Naive B cell (primary cell): Measurements from ENCODE around the gene JUND. TPM values are rescaled to one million over a fixed set of nuclear protein-coding genes. Genes with fewer than 3 reads are reported as not detected.
A peak's percentile ranks its signal among the peaks of the same experiment; 100 is the strongest.

ENCODE experiments used
- ATAC-seq, 2 donors: fragments of 150-1000 bp; cut with Tn5 transposase; 2 replicates each; pipeline ENCODE4 v1.10.0; 2021; ENCODE audit warnings: low read depth in 2 of 2, mild to moderate bottlenecking in 2 of 2, moderate library complexity in 2 of 2
- DNase-seq: peaks from one replicate; pipeline ENCODE4 v3.0.0; 2022
- H3K27ac Mint-ChIP-seq, 6 donors: one replicate each; pipeline ENCODE4 v1.8.0; 2020 to 2022; ENCODE audit warnings: mild to moderate bottlenecking in 6 of 6, mixed read lengths in 6 of 6, moderate library complexity in 5 of 6, inconsistent platforms in 2 of 6
- H3K27me3 Mint-ChIP-seq, 3 donors: one replicate each; pipeline ENCODE4 v1.8.0; 2021 to 2022; ENCODE audit warnings: mixed read lengths in 3 of 3, mild to moderate bottlenecking in 1 of 3
- H3K36me3 Mint-ChIP-seq, 2 donors: one replicate each; pipeline ENCODE4 v1.8.0; 2020 to 2022; ENCODE audit warnings: mixed read lengths in 2 of 2, inconsistent platforms in 1 of 2, mild to moderate bottlenecking in 1 of 2
- H3K4me1 Mint-ChIP-seq, 3 donors: one replicate each; pipeline ENCODE4 v1.8.0; 2020 to 2022; ENCODE audit warnings: mixed read lengths in 3 of 3, inconsistent platforms in 1 of 3, mild to moderate bottlenecking in 1 of 3, moderate library complexity in 1 of 3
- H3K4me3 Mint-ChIP-seq, 8 donors: one replicate each; pipeline ENCODE4 v1.8.0; 2020 to 2022; ENCODE audit warnings: mild to moderate bottlenecking in 8 of 8, mixed read lengths in 8 of 8, moderate library complexity in 8 of 8, inconsistent platforms in 2 of 8
- H3K9me3 Mint-ChIP-seq, 7 donors: one replicate each; pipeline ENCODE4 v1.8.0; 2020 to 2022; ENCODE audit warnings: mixed read lengths in 7 of 7, mild to moderate bottlenecking in 5 of 7, inconsistent platforms in 2 of 7, moderate library complexity in 1 of 7
- polyA plus RNA-seq, 6 donors: library from polyadenylated mRNA; unstranded; fragments of 300-500 nt; fragmentation: Illumina TruSeq; gene quantifications; one replicate each; pipeline ENCODE4 v1.2.3, GENCODE V29; 2021; ENCODE audit warnings: low read depth in 6 of 6

JUND gene
- polyA plus RNA-seq, 6 donors from 2014 or later, result 46.5 to 325 (median 154) TPM

DNA sequence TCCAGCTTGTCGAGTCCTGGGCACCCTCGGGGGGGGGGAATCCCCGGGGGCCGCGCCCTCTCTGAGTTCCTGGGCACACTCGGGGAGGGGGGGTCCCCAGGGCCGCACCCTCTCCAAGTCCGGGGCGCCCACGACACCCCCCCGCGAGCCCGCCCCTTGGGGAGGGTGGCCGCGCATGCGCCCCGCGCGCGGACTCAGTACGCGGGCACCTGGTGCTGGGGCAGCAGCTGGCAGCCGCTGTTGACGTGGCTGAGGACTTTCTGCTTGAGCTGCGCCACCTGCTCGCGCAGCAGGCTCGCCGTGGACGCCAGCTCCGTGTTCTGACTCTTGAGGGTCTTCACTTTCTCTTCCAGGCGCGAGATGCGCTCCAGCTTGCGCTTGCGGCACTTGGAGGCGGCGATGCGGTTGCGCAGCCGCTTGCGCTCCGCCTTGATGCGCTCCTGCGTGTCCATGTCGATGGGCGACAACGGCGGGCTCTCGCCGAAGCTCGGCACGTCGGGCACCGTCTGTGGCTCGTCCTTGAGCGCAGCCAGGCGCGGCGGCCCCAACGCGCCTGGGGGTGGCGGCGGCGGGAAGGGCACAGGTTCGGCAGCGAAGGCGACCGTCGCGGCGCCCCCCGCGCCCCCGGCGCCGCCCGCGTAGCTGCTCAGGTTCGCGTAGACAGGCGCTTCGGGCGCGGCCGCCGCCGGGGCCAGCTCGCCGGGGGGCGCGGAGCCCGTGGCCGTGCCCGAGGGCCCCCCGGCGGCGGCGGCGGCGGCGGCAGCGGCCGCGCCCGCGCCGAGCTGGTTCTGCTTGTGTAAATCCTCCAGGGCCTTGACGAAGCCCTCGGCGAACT lies 958 bp downstream of the JUND start:
- Mint-ChIP-seq H3K36me3 (peaks cover 9 to 18% of the 10 kb centered on the region in 2 donors), H3K27ac (peak overlapping the region; percentile 98 to 100 (median 100)), H3K27me3 (peaks cover 0 to 9% (median 7%) of the 10 kb centered on the region in 3 donors), H3K4me1 (peaks cover 50 to 64% (median 58%) of the 10 kb centered on the region in 3 donors), H3K9me3 (peaks cover 0 to 2% (median 0%) of the 10 kb centered on the region in 7 donors), H3K4me3 (peak overlapping the region; percentile 87 to 99 (median 96))
- ATAC-seq (peak; percentile 5), DNase-seq (peak; percentile 87)

DNA sequence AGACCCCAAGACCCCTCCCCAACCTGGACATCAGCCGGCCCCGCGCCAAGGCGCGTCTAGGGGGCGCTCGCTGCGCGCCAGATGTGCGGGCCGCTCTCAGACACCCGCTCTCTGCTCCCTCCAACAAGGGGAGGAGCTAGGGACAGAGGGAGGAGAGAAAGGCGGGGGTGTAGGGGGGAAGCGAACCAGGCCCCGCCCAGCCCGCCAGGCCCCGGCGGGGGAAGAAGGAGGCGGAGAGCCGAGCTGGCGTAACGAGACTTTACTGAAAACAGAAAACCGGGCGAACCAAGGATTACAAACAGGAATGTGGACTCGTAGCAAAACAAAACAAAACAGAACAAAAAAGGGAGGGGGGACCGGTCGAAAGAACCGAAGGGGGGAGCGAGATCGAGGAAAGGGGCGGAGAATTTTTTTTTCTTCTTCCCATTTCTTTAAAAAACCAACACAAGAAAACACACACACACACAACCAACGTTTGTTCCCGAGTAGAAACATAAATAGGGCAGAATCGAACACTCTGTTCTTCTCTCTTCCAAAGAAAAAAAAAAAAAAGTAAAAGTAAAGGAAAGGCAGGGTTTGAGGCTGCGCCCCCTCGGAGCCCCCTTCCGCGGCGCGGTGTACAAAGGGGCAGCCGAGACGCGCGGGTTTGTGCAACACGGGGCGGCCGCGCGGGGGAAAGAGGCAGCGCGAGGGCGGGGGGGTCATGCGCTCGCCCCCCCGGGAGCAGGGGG lies 1.7 kb downstream of the JUND start:
- peaks cover 49 to 61% (median 58%) of the 10 kb centered on the region in 3 donors for H3K4me1 Mint-ChIP-seq
- ATAC-seq, result peak; percentile 13 to 18
- peak overlapping the region; percentile 87 to 99 (median 96) for H3K4me3 Mint-ChIP-seq
- H3K27ac Mint-ChIP-seq, result peak overlapping the region; percentile 98 to 100 (median 100)
- peaks cover 0 to 2% (median 0%) of the 10 kb centered on the region in 7 donors for H3K9me3 Mint-ChIP-seq
- H3K36me3 Mint-ChIP-seq, result peaks cover 9 to 18% of the 10 kb centered on the region in 2 donors
- peak; percentile 91 for DNase-seq
- H3K27me3 Mint-ChIP-seq, result peaks cover 0 to 12% (median 7%) of the 10 kb centered on the region in 3 donors

DNA sequence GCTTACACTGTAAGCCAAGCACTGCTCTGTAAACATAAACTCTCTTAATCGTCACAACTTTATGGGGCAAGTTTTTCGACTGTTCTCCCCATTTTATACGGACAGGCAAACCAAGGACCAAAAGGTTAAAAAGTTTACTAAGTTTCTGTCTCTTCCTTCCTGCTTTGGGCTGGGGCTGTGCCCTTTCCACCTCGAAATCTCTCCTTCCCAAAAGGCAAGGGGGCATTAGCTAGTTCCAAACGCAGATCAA lies 2.2 kb downstream of the JUND start:
- Mint-ChIP-seq H3K27me3 (peaks cover 0 to 12% (median 7%) of the 10 kb centered on the region in 3 donors), H3K4me1 (peaks cover 49 to 63% (median 60%) of the 10 kb centered on the region in 3 donors), H3K27ac (peak overlapping the region; percentile 98 to 100 (median 100)), H3K4me3 (peak overlapping the region; percentile 87 to 99 (median 96)), H3K9me3 (peaks cover 0 to 2% (median 0%) of the 10 kb centered on the region in 7 donors), H3K36me3 (peaks cover 9 to 18% of the 10 kb centered on the region in 2 donors)
- DNase-seq, result no peak
- no peak for ATAC-seq

DNA sequence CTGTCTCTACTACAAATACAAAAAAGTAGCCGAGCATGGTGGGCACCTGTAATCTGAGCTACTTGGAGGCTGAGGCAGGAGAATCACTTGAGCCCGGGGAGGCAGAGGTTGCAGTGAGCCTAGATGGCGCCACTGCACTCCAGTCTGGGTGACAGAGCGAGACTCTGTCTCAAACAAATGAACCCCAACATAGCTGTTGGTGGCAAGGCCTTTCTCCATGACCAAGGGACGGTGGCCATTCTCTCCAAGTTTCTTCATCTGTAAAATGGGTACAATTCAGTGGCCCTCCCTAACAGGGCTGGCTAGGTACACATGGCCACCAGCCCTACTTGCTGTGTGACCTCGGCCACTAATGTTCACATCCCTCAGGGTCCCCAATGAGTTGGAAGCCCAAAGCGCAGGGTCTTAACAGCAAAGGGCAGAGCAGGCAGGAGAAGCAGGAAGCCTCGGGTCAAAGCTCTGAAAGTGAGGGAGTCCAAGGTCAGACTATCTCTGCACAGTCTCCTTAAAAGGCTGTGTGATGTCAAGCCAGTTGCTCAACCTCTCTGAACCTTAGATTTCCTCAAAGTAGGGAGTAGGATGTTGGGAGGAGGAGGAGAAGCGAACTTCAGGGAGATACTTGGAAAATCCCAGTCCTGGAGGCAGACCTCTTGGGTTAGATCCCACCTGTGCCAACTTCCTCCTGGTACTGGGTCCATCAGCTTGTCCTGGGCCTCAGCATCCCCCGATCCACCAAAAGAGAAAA lies 2.7 kb downstream of the JUND start:
- H3K36me3 Mint-ChIP-seq, result peaks cover 9 to 18% of the 10 kb centered on the region in 2 donors
- DNase-seq (peak; percentile 49), ATAC-seq (no peak)
- H3K9me3 Mint-ChIP-seq, result peaks cover 0 to 2% (median 0%) of the 10 kb centered on the region in 7 donors
- peak overlapping the region; percentile 98 to 100 (median 100) for H3K27ac Mint-ChIP-seq
- peaks cover 52 to 65% (median 63%) of the 10 kb centered on the region in 3 donors for H3K4me1 Mint-ChIP-seq
- peaks cover 0 to 12% (median 7%) of the 10 kb centered on the region in 3 donors for H3K27me3 Mint-ChIP-seq
- H3K4me3 Mint-ChIP-seq, result peak overlapping the region; percentile 87 to 99 (median 96)

DNA sequence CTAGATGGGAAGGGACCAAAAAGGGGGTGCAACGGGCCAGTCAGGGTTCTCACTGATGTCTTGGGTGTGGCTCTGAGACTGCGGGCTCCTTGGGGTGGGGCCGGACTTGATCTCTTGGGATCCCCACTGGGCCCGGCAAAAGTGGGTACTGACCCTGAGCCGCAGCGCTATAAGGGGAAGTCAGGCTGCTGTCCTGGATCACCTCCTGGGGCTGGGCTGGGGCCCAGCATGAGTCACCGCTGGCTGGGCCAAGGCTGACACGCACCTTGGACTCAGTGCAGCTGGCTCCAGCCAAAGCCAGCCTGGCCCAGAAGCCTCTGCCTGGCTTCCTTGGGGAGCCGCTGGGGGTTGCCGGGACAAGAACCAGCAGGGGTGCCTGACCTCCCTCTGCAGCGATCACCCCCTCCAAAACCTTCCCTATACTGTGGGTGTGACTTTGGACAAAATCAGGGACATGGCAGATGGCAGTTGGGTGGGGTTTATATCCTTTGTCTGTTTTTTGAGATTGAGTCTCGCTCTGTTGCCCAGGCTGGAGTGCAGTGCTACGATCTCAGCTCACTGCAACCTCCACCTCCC lies 6.6 kb downstream of the JUND start:
- H3K4me1 Mint-ChIP-seq, result peaks cover 40 to 67% (median 64%) of the 10 kb centered on the region in 3 donors
- DNase-seq (peak; percentile 62), ATAC-seq (peak; percentile 2)
- peak overlapping the region; percentile 38 to 100 (median 96) for H3K27ac Mint-ChIP-seq
- H3K9me3 Mint-ChIP-seq, result peaks cover 0 to 2% (median 0%) of the 10 kb centered on the region in 7 donors
- H3K36me3 Mint-ChIP-seq, result peaks cover 8 to 14% of the 10 kb centered on the region in 2 donors
- H3K27me3 Mint-ChIP-seq, result peaks cover 0 to 12% (median 7%) of the 10 kb centered on the region in 3 donors
- H3K4me3 Mint-ChIP-seq, result peak overlapping the region in 6 of 8 donors; percentile 15 to 99 (median 48)

DNA sequence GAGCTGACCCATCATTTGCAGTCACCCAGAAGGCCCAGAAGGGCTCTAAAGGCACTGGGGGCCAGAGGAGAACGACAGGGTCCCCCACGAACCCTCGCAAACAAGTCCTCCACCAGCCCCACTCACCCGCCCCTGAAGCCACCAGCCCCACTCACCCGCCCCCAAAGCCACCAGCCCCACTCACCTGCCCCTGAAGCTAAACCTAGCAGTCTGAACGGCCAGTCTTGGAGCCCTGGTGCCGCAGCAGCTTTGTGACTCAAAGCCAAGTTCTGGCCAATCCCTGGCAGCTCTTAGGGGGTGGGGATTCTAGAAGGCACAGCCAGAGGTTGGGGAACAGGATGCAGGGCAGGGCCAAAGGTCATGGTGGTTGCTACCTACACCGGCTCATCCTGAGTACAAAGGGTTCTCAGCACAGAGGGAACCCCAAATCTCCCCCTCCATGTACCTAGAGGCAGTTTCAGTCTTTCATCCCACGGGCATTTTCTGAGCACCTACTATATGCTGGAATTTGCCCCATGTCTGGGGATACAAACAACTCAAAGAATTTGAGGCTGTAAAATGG lies 7.1 kb downstream of the JUND start, which contains the start of gene IQCN:
TSS of gene IQCN (minus strand) at position 234 of the 562 bp plus-strand sequence. CDS start 4,974 bp downstream, outside the sequence.
- peaks cover 34 to 63% (median 58%) of the 10 kb centered on the region in 3 donors for H3K4me1 Mint-ChIP-seq
- DNase-seq (peak; percentile 59), ATAC-seq (peak; percentile 2 to 3)
- H3K9me3 Mint-ChIP-seq, result no peaks in the 10 kb centered on the region
- peak within 1 kb of the TSS; percentile 38 to 100 (median 96) for H3K27ac Mint-ChIP-seq
- peaks cover 0 to 6% (median 1%) of the 10 kb centered on the region in 3 donors for H3K27me3 Mint-ChIP-seq
- H3K4me3 Mint-ChIP-seq, result peak within 1 kb of the TSS; percentile 15 to 99 (median 60)
- peaks cover 2 to 8% of the 10 kb centered on the region in 2 donors for H3K36me3 Mint-ChIP-seq

DNA sequence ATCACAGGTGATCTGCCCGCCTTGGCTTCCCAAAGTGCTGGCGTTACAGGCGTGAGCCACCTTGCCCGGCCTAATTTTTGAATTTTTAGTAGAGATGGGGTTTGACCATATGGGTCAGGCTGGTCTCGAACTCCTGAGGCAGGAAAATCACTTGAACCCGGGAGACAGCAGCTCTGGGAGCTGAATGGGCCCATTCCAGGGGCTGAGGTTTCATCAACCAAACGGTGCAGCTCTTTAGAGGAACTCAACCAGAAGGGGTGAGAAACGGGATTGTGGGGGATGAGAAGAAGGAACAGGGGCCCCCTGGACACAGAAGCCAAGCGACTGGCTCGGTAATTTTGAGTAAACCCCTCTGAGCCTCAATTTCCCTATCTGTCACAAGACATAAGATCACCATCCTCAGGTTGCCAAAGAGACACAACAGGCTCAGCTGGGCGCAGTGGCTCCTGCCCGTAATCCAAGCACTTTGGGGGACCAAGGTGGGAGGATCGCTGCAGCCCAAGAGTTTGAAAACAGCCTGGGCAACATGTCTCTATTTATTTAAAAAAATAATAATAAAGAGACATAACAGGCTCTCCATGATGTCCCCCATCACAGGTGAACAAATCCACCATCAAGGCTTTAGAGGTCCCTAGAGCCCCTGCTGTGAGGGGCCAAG lies 7.7 kb downstream of the JUND start:
- Mint-ChIP-seq H3K27me3 (peaks cover 0 to 6% (median 0%) of the 10 kb centered on the region in 3 donors), H3K27ac (peak overlapping the region; percentile 38 to 100 (median 96)), H3K9me3 (no peaks in the 10 kb centered on the region), H3K36me3 (peaks cover 0 to 2% of the 10 kb centered on the region in 2 donors), H3K4me3 (peak overlapping the region in 7 of 8 donors; percentile 16 to 99 (median 32)), H3K4me1 (peaks cover 34 to 59% (median 52%) of the 10 kb centered on the region in 3 donors)
- ATAC-seq, result no peak
- peak; percentile 51 for DNase-seq

DNA sequence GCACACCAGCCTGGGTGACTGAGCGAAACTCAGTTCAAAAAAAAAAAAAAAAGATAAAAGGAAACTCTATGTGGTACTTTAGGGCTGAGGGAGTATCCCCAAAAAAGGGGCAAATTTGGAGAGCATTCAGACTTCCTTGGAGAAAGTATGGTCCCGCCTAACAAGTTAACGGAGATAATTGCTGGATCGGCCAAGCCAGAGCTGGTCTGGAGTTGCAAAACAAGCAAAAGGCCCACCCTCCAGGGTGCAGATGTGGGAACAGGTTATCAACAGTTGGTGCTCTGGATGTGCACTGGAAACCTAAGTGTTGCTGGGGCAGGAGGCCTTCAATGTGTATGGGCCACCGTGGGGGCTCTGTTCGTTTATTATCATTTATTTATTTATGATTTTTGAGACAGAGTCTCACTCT lies 10.0 kb downstream of the JUND start:
- no peaks in the 10 kb centered on the region for H3K9me3 Mint-ChIP-seq
- H3K27ac Mint-ChIP-seq, result peak overlapping the region; percentile 8 to 100 (median 92)
- H3K4me3 Mint-ChIP-seq, result peak overlapping the region in 3 of 8 donors; percentile 31 to 99 (median 68)
- DNase-seq (peak; percentile 63), ATAC-seq (peak; percentile 4 to 14)
- peaks cover 0 to 6% (median 0%) of the 10 kb centered on the region in 3 donors for H3K27me3 Mint-ChIP-seq
- peaks cover 32 to 41% (median 35%) of the 10 kb centered on the region in 3 donors for H3K4me1 Mint-ChIP-seq
- peaks cover 0 to 14% of the 10 kb centered on the region in 2 donors for H3K36me3 Mint-ChIP-seq

DNA sequence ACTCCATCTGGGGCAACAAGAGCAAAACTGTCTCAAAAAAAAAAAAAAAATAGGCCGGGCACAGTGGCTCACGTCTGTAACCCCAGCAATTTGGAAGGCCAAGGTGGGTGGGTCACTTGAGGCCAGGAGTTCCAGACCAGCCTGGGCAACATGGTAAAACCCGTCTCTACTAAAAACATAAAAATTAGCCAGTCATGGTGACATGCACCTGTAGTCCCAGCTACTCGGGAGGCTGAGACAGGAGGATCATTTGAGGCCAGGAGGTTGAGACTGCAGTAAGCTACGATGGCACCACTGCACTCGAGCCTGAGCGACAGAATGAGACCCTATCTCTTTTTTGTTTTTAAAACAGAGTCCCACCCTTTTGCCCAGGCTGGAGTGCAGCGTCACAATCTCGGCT lies 11.1 kb downstream of the JUND start:
- Mint-ChIP-seq H3K4me1 (peaks cover 32 to 39% (median 37%) of the 10 kb centered on the region in 3 donors), H3K4me3 (peak overlapping the region in 2 of 8 donors; percentile 36 to 99), H3K9me3 (no peaks in the 10 kb centered on the region), H3K27ac (peak overlapping the region in 4 of 6 donors; percentile 64 to 100 (median 94)), H3K27me3 (peaks cover 0 to 2% (median 0%) of the 10 kb centered on the region in 3 donors), H3K36me3 (peaks cover 0 to 21% of the 10 kb centered on the region in 2 donors)
- DNase-seq (peak; percentile 39), ATAC-seq (no peak)

DNA sequence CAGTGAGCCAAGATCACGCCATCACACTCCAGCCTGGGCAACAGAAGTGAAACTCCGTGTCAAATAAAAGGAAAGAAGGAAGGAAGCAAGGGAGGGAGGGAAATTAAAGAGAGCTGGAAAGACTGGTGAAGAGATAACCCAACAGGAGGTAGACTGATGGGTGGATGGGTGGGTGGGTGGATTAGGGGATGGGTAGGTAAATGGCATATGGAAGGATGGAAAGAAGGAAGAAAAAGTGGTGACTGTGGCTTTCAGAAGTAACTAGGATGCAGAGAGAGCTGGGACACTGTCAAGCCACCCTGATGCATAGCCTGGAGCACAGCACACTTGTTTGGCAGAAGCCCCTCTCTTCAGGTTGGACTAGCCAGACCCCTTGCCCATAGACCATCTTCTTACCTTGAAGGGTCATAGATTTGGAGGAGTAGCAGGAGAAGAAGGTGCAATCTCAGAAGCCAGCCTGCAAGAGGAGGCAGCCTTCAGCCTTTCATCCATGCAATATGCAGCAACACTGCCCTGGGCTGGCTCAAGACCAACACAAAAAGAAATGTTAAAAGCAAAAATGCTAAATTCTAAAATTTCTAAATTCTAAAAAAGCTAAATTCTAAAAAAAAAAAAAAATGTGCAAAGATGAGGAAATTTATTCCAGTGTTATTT lies 12.2 kb downstream of the JUND start:
- H3K4me3 Mint-ChIP-seq, result peak overlapping the region in 3 of 8 donors; percentile 4 to 99 (median 21)
- H3K36me3 Mint-ChIP-seq, result peaks cover 0 to 21% of the 10 kb centered on the region in 2 donors
- no peaks in the 10 kb centered on the region for H3K9me3 Mint-ChIP-seq
- peaks cover 23 to 31% (median 26%) of the 10 kb centered on the region in 3 donors for H3K4me1 Mint-ChIP-seq
- no peak for ATAC-seq
- H3K27me3 Mint-ChIP-seq, result no peaks in the 10 kb centered on the region
- H3K27ac Mint-ChIP-seq, result peak overlapping the region in 5 of 6 donors; percentile 4 to 95 (median 42)
- DNase-seq, result peak; percentile 20
